GM12801 (cell line): ENCODE measurements around the gene FRMD3.

Experiments used
- CTCF ChIP-seq: IDR thresholded peaks from one replicate; pipeline ENCODE4 v1.5.1; 2011; ENCODE audit warnings: control low read depth; ENCODE audit not compliant: insufficient read length; ENCODE audit errors: extremely low read depth

The FRMD3 gene

DNA sequence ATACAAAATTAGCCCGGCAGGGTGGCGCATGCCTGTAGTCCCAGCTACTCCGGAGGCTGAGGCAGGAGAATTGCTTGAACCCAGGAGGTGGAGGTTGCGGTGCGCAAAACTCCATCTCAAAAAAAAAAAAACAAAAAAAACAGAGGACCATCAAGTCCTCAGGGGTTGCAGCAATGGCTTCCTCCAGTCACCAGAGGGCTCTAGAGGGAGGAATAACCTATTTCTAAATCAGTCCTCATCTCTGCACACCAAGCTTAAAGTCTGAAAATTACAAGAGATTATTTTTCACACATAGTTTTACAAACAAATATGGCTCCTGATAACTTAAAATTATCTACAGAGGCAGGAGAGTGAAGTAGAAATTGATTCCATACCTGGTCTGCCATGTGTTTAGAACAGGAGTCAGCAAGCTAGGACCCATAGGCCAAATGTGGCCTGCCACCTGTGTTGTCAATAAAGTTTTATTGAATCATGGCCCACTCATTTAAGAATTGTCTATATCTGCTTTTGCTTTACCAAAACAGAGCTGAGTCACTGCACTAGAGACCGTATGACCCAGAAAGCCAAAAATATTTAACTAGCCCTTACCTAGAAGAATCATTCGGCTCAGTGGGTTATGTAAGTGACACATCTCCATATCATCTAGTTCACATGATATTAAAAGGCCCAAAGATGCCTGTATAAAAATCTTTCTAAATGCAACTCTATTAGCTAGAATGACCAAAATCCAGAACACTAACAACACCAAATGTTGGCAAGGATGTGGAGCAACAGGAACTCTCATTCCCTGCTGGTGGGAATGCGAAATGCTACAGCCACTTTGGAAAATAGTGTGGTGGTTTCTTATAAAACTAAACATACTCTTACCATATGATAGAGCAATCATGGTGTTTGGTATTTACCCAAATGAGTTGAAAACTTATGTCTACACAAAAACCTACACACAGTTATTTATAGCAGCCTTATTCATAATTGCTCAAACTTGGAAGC lies 207.7 kb downstream of the FRMD3 start:
- TF ChIP-seq CTCF = no peak

GRCh38 chr9:83327750-83328622 lies 210.2 kb downstream of the FRMD3 start:
- TF ChIP-seq CTCF = no peak

- TF ChIP-seq CTCF = no peak
Observed at GRCh38 chr9:83327323-83327722, 210.9 kb downstream of the FRMD3 start.

GRCh38 chr9:83323148-83323547 lies 215.1 kb downstream of the FRMD3 start:
- no peak for TF ChIP-seq CTCF

DNA sequence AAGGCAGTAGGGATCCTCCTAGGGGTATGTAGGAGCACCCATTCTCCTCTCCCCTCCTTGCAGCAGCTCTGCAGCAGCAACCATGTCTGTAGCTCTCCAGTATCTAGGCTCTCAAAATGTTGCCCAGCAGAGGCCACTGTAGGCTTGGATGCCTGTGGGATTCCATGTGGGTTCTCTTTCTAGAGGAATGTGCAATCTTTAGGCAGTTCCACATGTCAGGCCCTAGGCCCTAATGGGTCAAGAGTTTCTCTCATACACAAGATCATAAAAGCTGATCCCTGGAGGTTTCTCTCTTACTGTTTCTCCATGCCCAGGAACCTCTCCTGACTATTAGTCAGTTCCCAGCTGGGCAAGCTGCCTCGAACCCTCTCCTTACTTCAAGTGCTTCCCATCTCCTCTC lies 215.8 kb downstream of the FRMD3 start:
- TF ChIP-seq CTCF = no peak

DNA sequence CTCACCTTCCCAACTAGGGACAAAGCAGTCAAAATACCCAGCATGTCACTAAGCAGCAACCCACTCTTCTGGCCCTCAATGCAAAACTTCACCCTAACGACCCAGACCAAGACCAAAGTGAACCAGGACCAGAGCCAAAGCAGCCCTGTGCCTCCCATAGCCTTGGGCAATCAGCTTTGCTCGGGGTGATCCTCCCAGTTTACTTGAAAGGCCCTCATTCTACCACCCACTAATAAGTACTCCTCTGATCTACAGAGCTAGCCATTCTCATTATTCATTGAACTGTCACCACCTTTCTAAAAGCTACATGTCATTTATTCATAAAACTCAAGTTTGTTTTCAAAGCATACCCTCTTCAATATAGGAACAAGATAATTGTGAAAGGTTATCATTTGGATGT lies 221.0 kb downstream of the FRMD3 start:
- TF ChIP-seq CTCF = no peak

DNA sequence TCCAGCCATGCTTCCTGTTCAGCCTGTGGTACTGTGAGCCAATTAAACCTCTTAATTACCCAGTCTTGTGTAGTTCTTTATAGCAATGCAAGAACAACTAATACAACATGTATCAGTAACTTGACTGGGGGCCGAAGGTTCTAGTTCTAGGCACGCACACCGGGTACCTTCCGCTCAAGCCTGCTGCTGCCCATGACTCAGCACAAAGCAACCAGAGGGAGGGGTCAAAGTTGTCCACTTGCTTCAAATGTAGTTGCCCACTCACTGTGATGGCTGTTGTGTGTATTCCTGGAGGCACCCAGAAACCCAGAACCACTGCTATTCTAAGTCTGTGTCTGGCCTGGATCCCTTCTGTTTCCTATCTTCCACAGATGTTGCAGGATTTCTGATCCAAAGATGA lies 222.6 kb downstream of the FRMD3 start:
- no peak for TF ChIP-seq CTCF
